Right forelimb (tissue), 1 donor: Measurements from ENCODE around the gene VPS13D.

Experiments
- DNase-seq: peaks from one replicate; pipeline ENCODE4 v3.0.0-alpha.2; 2018

The VPS13D gene

DNA sequence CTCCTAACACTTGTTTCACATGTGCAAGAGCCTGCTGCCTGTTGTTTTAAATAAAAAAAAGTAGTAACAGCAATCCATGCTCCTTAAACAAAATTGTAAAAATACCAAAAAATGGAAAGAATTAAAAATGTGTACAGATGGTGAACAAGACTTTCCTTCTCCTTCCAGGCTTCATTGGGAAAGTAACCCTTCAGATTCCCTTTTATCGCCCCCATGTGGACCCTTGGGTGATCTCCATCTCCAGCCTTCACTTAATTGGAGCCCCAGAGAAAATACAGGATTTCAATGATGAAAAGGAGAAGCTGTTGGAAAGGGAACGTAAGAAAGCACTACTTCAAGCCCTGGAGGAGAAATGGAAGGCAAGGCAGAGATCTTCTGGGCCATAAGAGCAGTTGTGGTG lies 14.2 kb downstream of the VPS13D start:
- DNase-seq = no peak

DNA sequence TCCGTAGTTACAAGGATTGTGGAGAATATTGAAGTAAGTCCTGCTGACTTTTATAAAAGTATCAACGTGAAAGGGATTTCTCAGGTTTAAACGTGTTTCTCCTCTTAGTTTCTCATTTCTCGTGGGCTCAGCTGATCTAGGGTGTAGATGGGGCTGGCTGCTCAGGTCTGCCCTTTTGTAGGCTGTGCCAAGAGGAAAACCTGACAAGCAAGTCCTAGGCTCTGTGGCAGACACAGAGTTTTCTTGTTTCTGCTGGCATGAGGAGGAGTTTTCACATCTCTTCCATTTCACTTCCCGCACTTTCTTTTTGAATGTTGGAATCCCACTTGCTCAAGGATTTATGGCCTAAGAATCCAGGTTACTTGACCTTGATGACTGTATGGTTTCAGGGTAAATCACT lies 14.8 kb downstream of the VPS13D start:
- DNase-seq = no peak

DNA sequence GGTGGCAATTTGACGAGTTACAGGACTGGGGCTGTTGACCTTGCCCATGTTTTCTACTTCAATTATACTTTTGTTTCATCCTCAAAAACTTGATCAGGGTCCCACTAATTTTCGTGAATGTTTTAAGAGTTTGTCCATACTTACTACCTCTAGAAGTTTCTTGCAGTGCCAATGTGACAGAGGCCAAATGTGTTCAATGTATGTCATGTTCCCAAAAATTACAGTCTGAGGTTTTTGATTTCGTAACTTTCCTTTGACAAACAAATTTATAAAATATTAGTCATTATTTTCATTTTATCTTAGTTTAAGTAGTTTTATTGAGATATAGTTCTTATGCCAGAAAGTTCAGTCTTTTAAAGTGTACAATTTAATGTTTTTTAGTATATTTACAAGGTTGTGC lies 15.3 kb downstream of the VPS13D start:
- DNase-seq = no peak

DNA sequence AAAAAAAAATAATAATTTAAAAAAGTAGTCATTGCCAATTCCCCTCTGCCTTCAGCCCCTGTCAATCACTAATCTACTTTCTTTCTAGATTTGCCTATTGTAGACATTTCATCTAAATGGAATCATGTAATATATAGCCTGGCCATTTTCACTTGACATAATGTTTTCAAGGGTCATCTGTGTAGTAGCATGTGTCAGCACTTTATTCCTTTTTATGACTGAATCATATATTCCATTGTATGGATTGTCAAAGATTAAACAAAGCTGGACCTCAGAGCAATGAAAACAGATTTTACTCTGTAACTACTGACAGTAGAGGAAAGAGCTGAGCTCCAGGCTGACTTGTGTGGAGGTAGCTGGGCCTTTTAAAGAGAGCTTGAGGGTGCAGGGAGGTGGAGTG lies 15.9 kb downstream of the VPS13D start:
- DNase-seq = no peak

DNA sequence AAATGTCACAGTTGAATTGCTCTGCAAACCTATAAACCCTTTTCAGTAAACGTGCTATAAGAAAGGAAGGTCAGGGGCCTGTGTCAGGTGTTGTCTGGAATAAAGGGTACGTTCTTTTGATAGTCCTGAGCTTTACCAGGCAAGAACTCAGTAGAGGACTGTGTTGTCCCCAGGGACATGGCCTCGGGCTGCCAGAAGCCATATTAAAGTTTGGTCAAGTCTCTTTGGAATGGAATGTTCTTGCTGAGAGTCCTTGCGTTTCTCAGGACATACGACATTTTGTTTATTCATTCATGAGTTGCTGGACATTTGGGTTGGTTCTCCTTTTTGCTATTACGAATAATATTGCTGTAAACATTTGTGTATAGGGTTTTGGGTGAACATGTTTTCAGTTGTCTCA lies 16.8 kb downstream of the VPS13D start:
- no peak for DNase-seq

DNA sequence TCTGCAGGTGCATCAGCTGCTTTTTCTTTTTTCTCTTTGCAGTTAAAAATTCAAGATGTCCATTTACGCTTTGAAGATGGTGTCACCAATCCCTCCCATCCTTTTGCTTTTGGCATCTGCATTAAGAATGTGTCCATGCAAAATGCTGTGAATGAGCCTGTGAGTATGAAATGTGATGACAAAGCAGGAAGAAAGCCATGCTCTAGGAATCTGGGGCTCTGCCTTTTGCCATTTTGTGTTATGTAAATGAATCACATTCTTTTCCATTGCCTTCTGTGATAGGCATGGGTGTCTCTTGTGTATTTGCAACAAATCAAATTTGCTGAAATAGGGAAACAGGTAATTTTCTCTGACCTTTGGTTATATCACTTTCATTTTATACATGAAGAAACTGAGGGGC lies 19.4 kb downstream of the VPS13D start:
- no peak for DNase-seq

DNA sequence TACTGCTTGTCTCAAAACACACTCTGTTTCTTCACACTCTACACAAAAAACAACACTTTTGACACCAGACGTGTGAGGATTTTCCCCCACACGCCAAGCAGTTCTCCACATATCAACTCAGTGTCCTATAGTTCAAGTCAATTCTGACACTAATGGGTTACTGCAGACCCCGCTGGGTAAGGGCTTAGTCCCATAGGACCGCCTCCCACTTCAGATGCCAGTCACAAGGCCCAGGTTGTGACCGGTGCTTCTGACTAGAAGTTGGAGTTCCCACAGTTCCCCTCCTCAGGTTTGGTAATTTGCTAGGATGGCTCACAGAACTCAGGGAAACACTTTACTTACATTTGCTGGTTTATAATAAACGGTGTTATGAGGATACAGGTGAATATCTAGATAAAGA lies 19.9 kb downstream of the VPS13D start:
- DNase-seq = no peak

DNA sequence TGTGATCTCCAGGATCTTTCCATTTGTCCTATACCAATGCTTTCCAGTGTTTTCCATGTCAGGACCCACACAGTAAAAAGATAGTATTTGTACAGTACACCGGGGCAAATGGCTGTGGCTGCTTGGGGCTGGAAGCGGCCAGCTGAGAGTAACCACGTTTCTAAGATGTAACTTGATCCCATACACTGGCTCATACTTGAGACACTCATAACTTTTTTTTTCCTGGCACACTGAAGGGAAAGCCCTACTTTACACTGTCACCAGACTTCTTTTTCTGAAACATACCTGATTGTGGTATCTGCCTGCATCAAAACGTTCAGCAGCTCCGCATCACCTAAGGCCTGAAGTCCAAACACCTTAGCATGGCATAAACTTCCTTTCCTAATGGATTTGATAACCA lies 21.6 kb downstream of the VPS13D start:
- no peak for DNase-seq

DNA sequence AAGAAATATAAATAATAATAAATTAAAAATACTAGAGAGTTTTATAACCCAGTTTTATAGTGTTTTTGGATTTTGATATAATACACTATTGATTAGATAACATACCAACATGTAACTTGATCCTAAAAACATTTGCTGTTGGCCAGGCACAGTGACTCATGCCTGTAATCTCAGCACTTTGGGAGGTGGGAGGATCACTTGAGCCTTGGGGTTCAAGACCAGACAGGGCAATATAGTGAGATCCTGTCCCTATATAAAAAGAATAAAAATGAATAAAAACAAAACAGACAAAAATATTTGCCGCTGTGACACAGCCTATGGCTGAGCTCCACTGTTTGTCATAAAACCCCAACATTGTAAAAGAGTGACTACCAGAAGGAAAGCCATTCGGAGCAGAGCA lies 26.1 kb downstream of the VPS13D start:
- no peak for DNase-seq

DNA sequence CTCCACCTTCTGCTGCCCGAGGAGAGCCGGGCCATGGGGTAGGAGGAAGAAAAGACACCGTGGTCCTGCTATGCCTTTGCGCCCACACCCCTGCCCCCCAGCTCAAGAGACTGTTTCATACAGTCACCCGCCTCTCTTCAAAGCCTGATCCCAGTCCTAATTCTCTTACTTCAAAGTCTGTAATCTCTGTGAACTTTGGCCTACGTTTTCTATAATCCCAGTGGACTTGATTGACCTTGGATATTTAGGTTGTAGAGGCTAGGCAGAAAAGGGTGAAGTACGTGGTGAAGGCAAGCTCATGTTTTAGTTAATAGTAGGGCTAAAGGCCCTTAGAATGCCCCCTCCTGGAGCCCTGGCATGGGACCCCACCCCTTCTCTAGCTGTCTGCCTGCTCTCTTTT lies 28.4 kb downstream of the VPS13D start:
- DNase-seq = no peak

DNA sequence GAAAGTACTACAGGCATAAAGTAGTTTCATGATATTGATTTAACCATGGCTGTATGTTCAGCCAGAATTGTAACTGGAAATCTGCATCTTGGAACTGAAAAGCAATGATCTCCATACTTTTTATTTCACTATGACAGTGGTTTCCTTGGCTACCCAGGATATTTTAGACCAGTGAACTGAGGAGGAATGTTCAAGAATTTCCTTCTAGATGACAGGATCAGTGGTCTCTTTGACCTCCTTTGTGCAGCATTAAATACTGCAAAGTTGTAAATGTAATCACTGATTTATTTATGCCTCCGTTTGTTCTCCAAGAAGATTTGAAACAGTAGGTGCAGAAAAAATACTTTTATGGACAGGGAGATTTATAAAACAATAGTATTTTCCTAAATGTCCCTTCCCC lies 39.5 kb downstream of the VPS13D start:
- no peak for DNase-seq

DNA sequence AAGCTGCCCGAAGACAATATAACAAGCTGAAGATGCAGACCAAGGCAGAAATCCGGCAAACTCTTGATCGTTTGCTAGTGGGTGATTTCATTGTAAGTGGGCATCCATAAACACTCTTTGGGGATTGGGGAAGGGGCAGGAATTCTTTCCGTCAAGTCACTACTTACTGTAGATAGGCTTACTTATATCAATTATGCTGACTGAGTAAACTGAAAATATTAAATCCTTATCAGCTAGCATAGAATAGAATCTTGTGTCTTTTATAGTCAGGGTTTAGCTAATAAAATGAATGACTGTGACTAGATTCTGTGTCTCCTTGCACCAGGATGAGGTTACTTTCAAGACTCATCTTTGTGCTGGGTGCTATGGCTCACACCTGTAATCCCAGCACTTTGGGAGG lies 41.2 kb downstream of the VPS13D start:
- no peak for DNase-seq

DNA sequence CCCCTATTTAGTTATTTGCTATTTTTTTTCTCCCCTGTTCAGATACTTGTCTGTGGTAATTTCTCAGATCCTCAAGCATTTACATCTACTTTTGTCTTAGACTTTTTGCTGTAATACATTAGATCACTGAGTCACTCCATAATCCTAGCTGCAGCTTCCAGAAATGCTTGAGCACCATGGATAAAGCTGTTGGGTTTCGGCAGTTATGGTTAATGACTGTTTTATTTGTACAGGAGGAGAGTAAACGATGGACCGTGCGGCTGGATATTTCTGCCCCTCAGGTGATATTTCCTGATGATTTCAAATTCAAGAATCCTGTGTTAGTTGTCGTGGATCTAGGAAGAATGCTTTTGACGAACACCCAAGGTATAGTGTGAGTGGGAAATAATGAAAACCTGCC lies 42.9 kb downstream of the VPS13D start:
- no peak for DNase-seq

DNA sequence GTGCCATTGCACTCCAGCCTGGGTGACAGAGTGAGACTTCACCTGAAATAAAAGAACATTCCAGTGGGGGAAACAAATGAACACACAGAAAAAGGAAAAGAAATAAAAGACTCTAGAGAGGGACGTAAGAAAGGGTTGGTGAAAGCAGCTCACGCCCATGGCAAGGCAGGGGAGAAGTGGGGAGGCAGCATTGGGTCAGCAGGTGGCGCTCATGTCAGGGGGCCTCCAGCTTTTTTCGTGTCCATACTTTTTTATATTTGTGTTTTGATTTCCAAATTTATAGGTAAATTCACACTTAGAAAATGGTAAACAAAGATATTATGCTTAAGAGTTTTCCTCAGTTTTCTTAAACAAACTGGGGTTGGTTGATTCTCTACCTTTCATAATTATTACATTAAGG lies 45.5 kb downstream of the VPS13D start:
- peak; percentile 54 for DNase-seq

DNA sequence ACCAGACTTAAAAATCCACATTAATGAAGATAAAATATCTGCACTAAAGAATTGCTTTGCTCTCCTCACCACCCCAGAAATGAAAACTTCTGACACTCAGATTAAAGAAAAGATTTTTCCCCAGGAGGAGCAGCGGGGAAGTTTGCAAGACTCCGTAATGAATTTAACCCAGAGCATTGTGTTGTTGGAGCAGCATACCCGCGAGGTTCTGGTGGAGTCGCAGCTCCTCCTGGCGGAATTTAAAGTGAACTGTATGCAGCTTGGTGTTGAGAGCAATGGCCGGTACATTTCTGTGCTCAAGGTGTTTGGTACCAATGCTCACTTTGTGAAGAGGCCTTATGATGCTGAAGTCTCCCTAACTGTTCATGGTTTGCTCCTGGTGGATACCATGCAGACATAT lies 46.4 kb downstream of the VPS13D start:
- DNase-seq = peak; percentile 48

DNA sequence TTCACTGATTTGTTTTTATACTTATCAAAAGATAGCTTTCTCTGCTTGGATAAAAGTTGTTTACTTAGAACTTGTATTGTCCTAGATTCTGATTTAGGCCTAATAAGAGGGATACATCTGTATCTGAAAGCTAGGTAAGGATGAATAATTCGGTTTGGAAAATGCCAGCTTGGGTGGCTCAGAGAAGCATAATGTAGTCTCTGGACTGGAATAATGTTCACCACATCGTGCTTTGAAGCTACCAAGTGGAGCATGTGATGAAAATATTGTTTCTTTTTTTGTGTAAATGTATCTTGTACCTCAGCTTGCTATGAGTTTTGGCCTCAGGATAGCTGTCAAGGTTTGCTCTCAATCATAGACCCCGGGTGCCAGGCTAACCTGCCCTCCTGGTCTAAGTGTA lies 49.2 kb downstream of the VPS13D start:
- DNase-seq = no peak

DNA sequence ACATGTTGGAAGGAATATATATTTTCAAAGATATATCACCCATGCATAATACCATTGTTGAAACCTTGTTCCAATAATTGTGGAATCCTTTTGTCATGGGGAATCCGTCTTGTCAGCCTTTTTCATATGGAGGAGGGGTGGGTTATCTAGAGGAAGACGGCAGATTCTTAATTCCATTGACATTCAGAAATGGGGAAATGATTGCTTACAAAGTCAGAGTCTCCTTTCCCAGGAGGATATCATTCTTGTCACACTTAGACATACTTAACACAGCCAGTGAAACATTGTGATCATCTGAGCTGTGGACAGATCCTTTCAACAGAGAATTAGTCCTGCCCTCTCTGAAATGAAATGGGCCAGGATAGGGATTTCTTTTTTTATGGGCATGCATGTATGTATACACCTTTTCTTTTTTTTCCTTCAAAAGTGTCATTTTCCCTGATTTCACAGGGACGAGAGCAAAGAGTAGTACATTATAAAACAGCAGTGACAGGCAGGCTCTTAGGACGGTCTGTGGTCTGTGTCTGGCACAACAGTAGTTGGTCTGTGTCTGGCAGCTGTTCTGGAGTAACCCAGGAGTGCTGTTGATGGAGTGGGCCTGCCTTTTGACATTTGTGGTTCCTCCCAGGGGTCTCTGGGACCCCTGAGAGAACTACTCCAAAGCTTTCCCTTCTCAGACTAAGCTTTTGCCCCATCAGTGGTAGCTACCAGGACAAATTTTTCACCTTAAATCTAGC lies 50.1 kb downstream of the VPS13D start:
- no peak for DNase-seq

DNA sequence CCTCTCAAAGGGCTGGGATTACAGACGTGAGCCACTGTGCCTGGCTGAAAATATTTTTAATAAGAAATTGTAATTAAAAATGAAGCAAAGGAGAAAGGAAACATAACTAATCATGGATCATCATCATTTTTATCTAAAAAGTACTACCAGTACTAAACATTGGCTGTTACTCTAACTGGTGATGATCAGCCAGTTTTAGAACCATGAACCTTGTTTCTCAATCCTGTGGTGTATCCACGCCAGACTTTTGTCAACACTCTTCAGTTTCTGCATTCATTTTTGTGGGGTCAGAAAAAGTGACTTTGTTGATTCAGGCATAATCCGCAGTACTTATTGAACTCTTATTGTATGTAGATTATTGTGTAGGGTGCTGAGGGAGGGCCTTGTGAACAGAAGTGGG lies 52.3 kb downstream of the VPS13D start:
- no peak for DNase-seq

DNA sequence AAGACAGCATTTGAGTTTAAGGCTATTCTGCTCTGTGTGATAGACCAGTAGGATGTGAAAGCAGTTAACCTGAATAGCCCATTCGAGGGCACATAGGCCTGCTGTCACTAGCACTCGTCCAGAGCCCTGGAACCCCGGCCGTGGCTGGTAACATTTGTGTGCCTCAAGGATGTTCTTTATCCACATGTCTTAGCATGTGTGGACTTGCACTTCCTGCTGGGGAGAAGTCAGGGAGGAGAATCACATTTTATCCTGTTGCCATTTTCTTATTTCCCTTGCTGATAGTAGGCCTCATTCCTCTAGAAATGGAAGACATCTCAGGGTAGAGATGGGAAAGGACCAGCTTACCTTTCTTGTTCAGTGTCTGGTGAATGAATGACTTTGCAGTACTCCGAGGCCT lies 54.7 kb downstream of the VPS13D start:
- no peak for DNase-seq

DNA sequence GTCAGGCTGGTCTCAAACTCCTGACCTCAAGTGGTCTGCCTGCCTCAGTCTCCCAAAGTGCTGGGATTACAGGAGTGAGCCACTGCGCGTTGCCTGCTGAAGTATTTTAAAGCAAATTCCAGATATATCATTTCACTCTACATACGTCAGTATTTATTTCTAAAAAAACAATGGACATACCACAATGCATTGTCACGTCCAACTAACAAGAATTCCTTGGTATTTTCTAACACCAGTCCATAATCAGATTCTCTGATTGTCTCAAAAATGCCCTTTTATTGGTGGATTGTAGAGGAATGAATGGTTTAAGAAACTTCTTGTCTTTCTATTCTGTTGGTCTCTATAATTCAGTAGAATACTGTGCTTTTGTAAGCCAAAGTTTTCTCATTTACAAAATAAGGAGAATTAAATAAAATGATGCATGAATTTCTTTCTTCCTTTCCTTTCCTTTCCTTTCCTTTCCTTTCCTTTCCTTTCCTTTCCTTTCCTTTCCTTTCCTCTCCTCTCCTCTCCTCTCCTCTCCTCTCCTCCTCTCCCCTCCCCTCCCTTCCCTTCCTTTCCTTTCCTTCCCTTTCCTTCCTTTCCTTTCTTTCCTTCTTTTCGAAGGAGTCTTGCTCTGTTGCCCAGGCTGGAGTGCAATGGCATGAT lies 55.8 kb downstream of the VPS13D start:
- no peak for DNase-seq

DNA sequence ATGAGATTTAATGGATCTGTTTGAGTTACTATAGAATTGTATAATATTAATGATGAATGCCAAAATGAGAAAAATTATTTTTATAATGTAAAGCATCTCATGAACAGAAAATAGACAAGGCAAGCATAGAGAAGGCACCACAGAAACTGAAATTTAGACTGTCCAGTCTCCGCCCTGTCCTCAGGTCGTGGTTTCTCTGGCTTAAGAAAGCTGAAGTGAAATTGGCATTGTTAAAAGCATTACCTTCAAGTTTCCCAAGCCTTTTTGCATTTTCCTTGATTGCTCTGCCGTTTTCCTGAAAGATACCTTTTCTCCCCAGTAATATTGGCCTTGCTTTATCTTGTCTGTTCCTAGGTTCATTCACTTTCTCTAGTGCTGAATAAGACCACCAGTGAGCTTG lies 58.0 kb downstream of the VPS13D start:
- DNase-seq = no peak

DNA sequence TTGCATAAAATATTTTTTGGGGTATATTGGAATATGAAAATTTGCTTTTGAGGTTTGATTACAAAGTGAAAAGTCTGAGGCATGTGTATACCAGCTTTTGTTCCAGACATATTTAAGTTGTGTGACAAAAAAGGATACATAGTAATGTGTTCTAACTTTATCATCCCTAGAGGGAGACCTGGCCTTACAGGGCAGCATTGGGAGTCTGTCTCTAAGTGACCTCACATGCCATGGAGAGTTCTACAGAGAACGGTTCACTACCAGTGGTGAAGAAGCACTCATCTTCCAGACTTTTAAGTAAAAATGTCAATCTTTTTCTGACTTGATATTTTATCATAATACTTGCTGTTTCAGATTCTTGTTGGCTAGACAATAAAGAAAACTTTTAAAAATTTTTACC lies 61.0 kb downstream of the VPS13D start:
- no peak for DNase-seq

DNA sequence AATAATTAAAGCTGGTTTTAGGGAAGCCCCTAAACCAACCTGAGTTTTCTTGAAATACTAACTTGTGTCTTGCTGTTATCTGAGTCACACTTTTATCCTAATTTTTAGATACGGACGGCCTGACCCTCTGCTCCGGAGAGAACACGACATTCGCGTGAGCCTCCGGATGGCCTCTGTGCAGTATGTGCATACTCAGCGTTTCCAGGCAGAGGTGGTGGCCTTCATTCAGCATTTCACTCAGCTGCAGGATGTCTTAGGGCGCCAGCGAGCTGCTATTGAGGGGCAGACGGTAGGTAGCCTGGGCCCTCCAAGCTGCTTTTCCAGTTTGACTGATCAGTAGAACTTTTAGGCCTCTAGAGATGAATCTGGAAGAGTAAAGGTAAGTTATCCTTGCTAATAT lies 63.6 kb downstream of the VPS13D start:
- no peak for DNase-seq

DNA sequence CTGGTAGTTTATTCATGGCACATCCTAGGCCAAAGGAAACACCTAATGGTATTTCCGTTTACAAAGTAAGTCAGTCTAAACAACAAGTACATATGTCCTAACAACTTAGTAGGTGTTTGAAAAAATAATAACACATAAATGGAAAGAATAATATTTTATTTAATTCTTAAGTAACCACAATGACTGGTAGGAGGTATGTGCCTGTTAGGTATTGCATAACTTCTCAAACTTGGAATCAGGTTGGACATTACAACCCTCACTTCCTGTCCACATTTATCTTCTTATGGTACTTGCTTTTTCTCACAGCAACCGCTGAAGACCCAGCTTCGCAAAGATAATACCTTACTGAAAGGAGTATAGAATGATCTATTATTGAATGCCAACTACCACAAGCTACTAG lies 64.2 kb downstream of the VPS13D start:
- no peak for DNase-seq

DNA sequence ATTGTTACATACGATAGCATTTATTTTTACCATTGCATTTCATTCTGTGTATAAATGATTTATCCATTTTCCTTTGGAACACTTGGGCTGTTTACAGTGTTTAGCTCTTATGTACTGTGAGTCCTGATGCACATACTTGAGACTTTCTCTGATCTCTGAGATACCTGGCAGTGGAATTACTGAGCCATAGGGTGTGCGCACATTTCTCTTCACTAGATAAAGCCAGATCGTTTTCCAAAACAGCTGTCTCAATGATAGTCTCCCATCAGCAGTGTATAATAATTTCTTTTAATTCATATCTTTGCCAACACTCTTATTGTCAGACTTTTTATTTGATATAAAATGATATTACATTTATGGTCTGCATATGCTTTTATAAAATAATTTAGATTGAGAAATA lies 66.2 kb downstream of the VPS13D start:
- no peak for DNase-seq
